ENCODE measurements around the gene RPL23.
A peak's percentile ranks its signal among the peaks of the same experiment; 100 is the strongest.

Gene RPL23

GRCh38 chr17:38883592-38884526 is 30.3 kb upstream of the RPL23 start:
- DNase-seq = no peak

GRCh38 chr17:38882870-38883269 is 29.3 kb upstream of the RPL23 start:
- DNase-seq = no peak

- DNase-seq = no peak
Measured at GRCh38 chr17:38881600-38882191, 28.2 kb upstream of the RPL23 start.

GRCh38 chr17:38879878-38880665 is 26.6 kb upstream of the RPL23 start:
- DNase-seq = no peak

GRCh38 chr17:38877130-38877851 is 23.8 kb upstream of the RPL23 start:
- DNase-seq = no peak

- no peak for DNase-seq
Measured at GRCh38 chr17:38875477-38876075, 22.1 kb upstream of the RPL23 start.

GRCh38 chr17:38874505-38875400 is 21.2 kb upstream of the RPL23 start:
- no peak for DNase-seq

GRCh38 chr17:38873640-38874380 is 20.3 kb upstream of the RPL23 start:
- no peak for DNase-seq

- no peak for DNase-seq
Measured at GRCh38 chr17:38872671-38873385, 19.3 kb upstream of the RPL23 start.

GRCh38 chr17:38872027-38872511 is 18.5 kb upstream of the RPL23 start:
- no peak for DNase-seq

GRCh38 chr17:38871247-38872015 is 17.9 kb upstream of the RPL23 start:
- no peak for DNase-seq

- no peak for DNase-seq
Measured at GRCh38 chr17:38870259-38871165, 17.0 kb upstream of the RPL23 start.

- DNase-seq = peak; percentile 81
Measured at GRCh38 chr17:38869526-38870258, 16.2 kb upstream of the RPL23 start, which contains the start of gene LASP1. Gene LASP1 (plus strand): TSS chr17:38870058. CDS start chr17:38870190, 132 bp downstream.

GRCh38 chr17:38868817-38869525 is 15.4 kb upstream of the RPL23 start:
- DNase-seq = peak; percentile 92

GRCh38 chr17:38867968-38868816 is 14.7 kb upstream of the RPL23 start:
- no peak for DNase-seq
